K562 (cell line): ENCODE data around the gene MAD1L1.

Experiments
- ERF ChIP-seq: fragments of 450-650 bp; formaldehyde crosslinking; IDR thresholded peaks from 2 replicates; pipeline ENCODE4 v1.4.0; 2020; ENCODE audit warnings: mild to moderate bottlenecking, mixed read lengths
- LEF1 ChIP-seq: fragments of 450-650 bp; IDR thresholded peaks from 2 replicates; pipeline ENCODE4 v1.6.1; 2016; ENCODE audit warnings: mild to moderate bottlenecking
- SMAD1 ChIP-seq: fragments of 150-350 bp; IDR thresholded peaks from 2 replicates; pipeline ENCODE4 v1.6.1; 2014; ENCODE audit warnings: low read length, low read depth; ENCODE audit not compliant: partially characterized antibody
- SP1 ChIP-seq: sonication (generic); formaldehyde crosslinking; IDR thresholded peaks from 2 replicates; pipeline ENCODE4 v1.8.1; 2022; ENCODE audit warnings: mild to moderate bottlenecking, missing genetic modification reagents
- TCF7L2 ChIP-seq: fragments of 150-350 bp; IDR thresholded peaks from 2 replicates; pipeline ENCODE4 v1.6.1; 2016; ENCODE audit warnings: low read depth, mild to moderate bottlenecking, low read length, moderate library complexity
- TEAD4 ChIP-seq, 2 experiments: sonication (generic) in 1 of 2; formaldehyde crosslinking in 1 of 2; IDR thresholded peaks; 2 replicates each; pipeline versions ENCODE4 v1.6.1 to v1.8.0; 2012 to 2022; ENCODE audit warnings: borderline replicate concordance in 1 of 2, inconsistent platforms in 1 of 2, low read length in 1 of 2, mild to moderate bottlenecking in 1 of 2, missing genetic modification reagents in 1 of 2
- YY1 ChIP-seq, 3 experiments: IDR thresholded peaks; 2 replicates each; pipeline ENCODE4 v1.6.1; 2011; ENCODE audit warnings: low read length in 2 of 3, mild to moderate bottlenecking in 2 of 3, moderate library complexity in 2 of 3, borderline replicate concordance in 1 of 3, control low read depth in 1 of 3, low read depth in 1 of 3; ENCODE audit not compliant: insufficient read depth in 3 of 3, insufficient replicate concordance in 2 of 3, control insufficient read depth in 1 of 3, insufficient read length in 1 of 3; ENCODE audit errors: extremely low read depth in 1 of 3
- ZNF274 ChIP-seq: IDR thresholded peaks from 2 replicates; pipeline ENCODE4 v1.6.1; 2011; ENCODE audit warnings: low read depth, mild to moderate bottlenecking, low read length, moderate library complexity, borderline replicate concordance
- TF ChIP-seq, protein P1 (sequence below), 3 experiments: IDR thresholded peaks in 2 of 3; conservative IDR thresholded peaks in 1 of 3; 2 replicates each; pipeline ENCODE4 v1.5.1; 2011 to 2012; ENCODE audit warnings: low read length in 3 of 3, mild to moderate bottlenecking in 3 of 3, control low read depth in 2 of 3, improper control_type of control experiment in 1 of 3, inconsistent platforms in 1 of 3, low read depth in 1 of 3, mixed read lengths in 1 of 3, moderate library complexity in 1 of 3; ENCODE audit not compliant: insufficient read depth in 2 of 3

GRCh38 chr7:2101630-2102374 is 130.9 kb downstream of the MAD1L1 start:
- no peak for TF ChIP-seq SP1
- no peak for TF ChIP-seq SMAD1
- TF ChIP-seq TEAD4 (IDR thresholded peaks at IDR 0.05; ENCODE audit: low read length): no peak
- no peak for TF ChIP-seq TEAD4 (CRISPR knock-in tag; IDR thresholded peaks at IDR 0.05; ENCODE audit: borderline replicate concordance)
- TF ChIP-seq, protein P1, sequence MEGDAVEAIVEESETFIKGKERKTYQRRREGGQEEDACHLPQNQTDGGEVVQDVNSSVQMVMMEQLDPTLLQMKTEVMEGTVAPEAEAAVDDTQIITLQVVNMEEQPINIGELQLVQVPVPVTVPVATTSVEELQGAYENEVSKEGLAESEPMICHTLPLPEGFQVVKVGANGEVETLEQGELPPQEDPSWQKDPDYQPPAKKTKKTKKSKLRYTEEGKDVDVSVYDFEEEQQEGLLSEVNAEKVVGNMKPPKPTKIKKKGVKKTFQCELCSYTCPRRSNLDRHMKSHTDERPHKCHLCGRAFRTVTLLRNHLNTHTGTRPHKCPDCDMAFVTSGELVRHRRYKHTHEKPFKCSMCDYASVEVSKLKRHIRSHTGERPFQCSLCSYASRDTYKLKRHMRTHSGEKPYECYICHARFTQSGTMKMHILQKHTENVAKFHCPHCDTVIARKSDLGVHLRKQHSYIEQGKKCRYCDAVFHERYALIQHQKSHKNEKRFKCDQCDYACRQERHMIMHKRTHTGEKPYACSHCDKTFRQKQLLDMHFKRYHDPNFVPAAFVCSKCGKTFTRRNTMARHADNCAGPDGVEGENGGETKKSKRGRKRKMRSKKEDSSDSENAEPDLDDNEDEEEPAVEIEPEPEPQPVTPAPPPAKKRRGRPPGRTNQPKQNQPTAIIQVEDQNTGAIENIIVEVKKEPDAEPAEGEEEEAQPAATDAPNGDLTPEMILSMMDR (IDR thresholded peaks at IDR 0.05 in 2 of 3, conservative IDR thresholded peaks at IDR 0.05 in 1 of 3; ENCODE audit: insufficient read depth in 2 of 3, low read depth in 1 of 3, low read length in 3 of 3): no peak
- no peak for TF ChIP-seq ERF (CRISPR knock-in tag)
- no peak for TF ChIP-seq ZNF274
- TF ChIP-seq YY1 (IDR thresholded peaks at IDR 0.05; ENCODE audit: borderline replicate concordance in 1 of 3, control insufficient read depth in 1 of 3, extremely low read depth in 1 of 3, insufficient read depth in 3 of 3, insufficient read length in 1 of 3, insufficient replicate concordance in 2 of 3, low read depth in 1 of 3, low read length in 2 of 3): no peak
- no peak for TF ChIP-seq TCF7L2
- TF ChIP-seq LEF1: no peak
